RWPE1 (cell line): ENCODE measurements around the gene DAGLA.

ENCODE experiments used
- CTCF ChIA-PET: fragments of 350-600 bp; sonication (Branson Sonifier 250); formaldehyde crosslinking; extraction: SDS; loops from one replicate; lab custom pipeline; 2021; lab: Yijun Ruan, JAX
- POLR2A ChIA-PET: fragments of 400-600 bp; formaldehyde crosslinking; extraction: SDS; loops from one replicate; lab custom pipeline; 2020; ENCODE audit warnings: antibody characterized with exemption; ENCODE audit not compliant: low non-redundant PET; lab: Yijun Ruan, JAX
- DNase-seq: peaks from one replicate; pipeline ENCODE4 v3.0.0; 2012; ENCODE audit warnings: low spot score
- H3K27ac ChIP-seq: fragments of 450-650 bp; 2 replicates; pipeline ENCODE4 v1.5.1; 2017
- TF ChIP-seq, protein P1 (sequence below): fragments of 450-650 bp; conservative IDR thresholded peaks from 2 replicates; pipeline ENCODE4 v1.5.1; 2017; ENCODE audit warnings: low read depth, mild to moderate bottlenecking

DAGLA gene

DNA sequence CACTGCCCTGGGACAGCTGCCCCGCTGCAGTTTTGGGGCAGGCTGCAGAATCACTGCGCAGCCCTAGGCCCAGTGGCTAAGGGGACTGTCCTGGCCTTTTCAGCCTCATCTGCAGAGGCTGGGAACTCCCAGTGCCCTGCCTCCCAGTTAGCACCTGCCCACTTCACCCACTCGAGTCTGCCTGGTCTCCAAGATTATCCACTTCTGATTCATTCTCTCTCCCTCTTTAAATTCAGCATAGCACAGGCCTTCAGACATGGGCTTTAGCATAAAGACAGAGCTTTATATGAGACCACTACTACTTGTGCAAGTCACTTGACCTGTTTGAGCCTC lies 8.9 kb downstream of the DAGLA start:
- CTCF ChIA-PET = interaction anchor here (0.6 kb wide), 1 partner anchor 173 kb away, joined by 3 read pairs; no protein-coding TSS in a partner anchor
- POLR2A ChIA-PET = interaction anchor here (0.5 kb wide), 1 partner anchor 54 kb away, joined by 3 read pairs; no protein-coding TSS in a partner anchor
- H3K27ac ChIP-seq = peak overlapping the region; percentile 82
- no peak for DNase-seq
- TF ChIP-seq, protein P1, sequence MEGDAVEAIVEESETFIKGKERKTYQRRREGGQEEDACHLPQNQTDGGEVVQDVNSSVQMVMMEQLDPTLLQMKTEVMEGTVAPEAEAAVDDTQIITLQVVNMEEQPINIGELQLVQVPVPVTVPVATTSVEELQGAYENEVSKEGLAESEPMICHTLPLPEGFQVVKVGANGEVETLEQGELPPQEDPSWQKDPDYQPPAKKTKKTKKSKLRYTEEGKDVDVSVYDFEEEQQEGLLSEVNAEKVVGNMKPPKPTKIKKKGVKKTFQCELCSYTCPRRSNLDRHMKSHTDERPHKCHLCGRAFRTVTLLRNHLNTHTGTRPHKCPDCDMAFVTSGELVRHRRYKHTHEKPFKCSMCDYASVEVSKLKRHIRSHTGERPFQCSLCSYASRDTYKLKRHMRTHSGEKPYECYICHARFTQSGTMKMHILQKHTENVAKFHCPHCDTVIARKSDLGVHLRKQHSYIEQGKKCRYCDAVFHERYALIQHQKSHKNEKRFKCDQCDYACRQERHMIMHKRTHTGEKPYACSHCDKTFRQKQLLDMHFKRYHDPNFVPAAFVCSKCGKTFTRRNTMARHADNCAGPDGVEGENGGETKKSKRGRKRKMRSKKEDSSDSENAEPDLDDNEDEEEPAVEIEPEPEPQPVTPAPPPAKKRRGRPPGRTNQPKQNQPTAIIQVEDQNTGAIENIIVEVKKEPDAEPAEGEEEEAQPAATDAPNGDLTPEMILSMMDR = no peak

DNA sequence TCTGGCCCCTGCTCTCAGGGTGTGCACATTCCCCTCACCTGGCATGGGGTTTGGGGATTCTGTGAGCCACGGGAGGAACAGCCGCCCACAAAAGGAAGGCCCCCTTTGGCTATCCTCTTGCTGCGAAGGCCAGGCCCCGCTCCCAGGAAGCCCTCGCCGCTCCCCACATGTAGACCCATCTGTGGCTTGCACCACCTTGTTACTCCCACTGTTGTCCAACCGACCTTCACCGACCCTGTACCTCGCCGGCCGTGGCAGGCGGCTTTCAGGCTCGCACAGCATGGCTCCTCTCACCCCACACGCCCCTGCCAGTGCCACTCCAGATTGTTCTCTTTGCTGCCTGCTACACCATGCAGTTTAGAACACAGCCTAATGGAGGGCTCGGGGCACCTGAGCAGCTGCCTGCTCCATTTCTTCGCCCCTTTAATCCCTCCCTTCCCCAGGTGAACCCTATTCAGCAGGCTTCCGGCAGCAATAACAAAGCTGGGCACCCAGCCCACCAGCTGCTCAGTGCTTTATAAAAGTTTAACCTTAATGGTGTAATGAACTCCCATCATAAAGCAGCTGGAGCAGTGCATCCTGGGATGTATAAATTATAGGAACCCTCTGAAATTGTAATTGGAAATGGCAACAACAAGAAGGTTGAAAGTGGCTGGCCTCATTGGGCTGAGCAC lies 10.7 kb downstream of the DAGLA start:
- H3K27ac ChIP-seq = no peak overlapping the region
- TF ChIP-seq, protein P1 = no peak

DNA sequence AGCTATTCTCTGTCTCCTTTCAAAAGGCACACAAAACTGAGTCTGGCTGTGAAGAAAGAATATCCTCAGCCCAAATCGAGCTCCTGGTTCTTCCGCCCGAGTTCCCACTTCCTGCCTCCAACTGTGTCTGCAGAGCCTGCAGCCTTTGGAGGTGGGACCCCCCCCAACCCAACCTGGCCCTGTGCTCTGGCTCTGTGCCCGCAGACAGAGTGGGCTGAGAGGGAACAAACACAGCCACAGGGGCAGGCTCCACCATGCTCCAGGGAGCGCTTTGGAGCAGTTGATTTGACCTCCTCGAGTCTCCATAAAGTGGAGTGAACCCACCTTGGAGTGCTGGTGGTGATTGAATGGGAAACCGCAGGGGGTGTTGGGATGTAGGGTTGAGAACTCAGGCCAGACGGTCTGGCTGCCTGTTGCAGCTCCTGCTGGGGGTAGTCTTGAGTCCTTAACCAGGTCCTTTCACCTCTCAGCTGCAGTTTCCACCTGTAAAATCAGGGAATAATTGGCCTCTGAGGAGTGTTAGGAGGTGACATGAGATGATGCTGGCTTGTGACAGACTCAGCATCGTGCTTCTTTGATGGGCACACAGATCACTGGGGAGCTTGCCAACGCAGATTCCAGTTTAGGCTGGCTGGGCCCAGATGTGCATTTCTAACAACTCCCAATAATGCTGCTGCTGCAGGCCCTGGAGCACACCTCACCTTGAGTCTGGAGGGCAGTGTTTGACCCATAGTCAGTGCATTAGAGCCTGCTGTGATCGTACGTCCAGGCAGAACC lies 11.4 kb downstream of the DAGLA start:
- ChIA-PET POLR2A (no interaction called here), CTCF (interaction anchor here (0.7 to 1.1 kb wide), 2 partner anchors 32 to 42 kb away, joined by 3 read pairs; no protein-coding TSS in a partner anchor)
- DNase-seq = no peak
- no peak overlapping the region for H3K27ac ChIP-seq
- TF ChIP-seq, protein P1 = no peak

More for the DNA sequence above, 10.7 kb downstream of the DAGLA start:
- CTCF ChIA-PET = interaction anchor here (0.6 to 1.1 kb wide), 4 partner anchors 37 to 399 kb away, joined by 3 read pairs; no protein-coding TSS in a partner anchor
- POLR2A ChIA-PET = no interaction called here
- DNase-seq = no peak

DNA sequence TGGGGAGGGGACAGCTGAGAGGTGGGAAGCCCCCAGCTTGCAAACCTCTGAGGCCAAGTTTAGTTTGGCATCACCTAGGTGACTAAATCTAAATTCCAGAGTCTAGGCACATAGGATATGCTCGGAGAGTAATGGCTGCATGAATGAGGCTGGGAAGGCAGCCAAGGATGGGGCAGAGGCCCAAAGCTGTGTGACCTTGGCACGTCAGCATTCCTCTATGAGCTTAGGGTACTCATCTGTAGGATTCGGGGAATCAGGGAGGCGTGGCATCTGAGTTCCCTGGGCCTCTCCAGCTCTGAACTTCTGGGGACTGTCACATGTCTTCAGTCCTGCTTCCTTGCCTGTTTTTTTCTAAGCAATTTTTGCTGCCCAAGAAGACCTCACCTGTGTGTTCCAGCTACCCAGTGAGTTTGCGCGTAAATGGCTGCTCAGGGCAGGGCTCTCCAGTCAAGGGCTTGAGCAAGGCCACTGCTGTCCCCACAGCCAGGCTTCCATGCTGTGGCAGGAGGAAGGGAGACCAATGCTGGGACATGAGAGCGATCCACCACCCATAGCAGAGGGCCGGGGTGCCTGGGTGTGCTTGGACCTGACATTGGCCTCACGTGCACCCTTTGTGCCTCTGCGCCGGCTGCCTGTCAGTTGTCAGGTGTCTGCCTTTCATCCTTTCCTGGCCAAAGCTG lies 13.9 kb downstream of the DAGLA start:
- peak overlapping the region; percentile 96 for H3K27ac ChIP-seq

DNA sequence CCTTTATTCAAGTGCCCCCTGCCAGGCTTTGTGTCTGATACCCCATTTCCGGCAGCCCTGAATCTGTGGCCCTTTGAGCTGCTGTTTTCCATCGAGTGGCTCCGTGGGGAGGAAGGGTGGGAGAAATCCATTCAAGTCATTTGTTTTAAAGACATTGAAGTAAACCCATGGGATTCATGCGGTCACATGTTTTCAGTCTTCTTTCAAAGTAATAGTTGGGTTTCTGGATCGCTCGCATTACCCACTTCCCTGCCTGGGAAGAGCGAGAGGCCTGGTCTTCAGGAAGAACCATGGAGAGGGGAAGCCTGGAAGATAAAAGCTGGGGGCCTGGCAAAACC lies 14.4 kb downstream of the DAGLA start:
- TF ChIP-seq, protein P1 = no peak
- ChIA-PET CTCF (interaction anchor here (1.3 to 1.4 kb wide), 2 partner anchors 9 to 13 kb away, joined by 3 to 6 read pairs; no protein-coding TSS in a partner anchor), POLR2A (no interaction called here)
- DNase-seq = no peak
- H3K27ac ChIP-seq = peak overlapping the region; percentile 96

More for the DNA sequence above, 13.9 kb downstream of the DAGLA start:
- TF ChIP-seq, protein P1 = no peak
- DNase-seq = no peak
- CTCF ChIA-PET = no interaction called here
- POLR2A ChIA-PET = no interaction called here
